Neural cell (in vitro differentiated cells): Measurements from ENCODE around the gene MMP24.
"Not testable (repeated sequence)": the region's sequence is repeated elsewhere in the genome, so short reads cannot be mapped to it uniquely, and the experiment has no call there.

Source experiments
- CTCF ChIP-seq: fragments of 450-650 bp; IDR thresholded peaks from 2 replicates; pipeline ENCODE4 v1.5.1; 2014; ENCODE audit warnings: antibody characterized with exemption, mild to moderate bottlenecking, moderate library complexity; ENCODE audit not compliant: poor library complexity, severe bottlenecking
- EZH2 ChIP-seq: fragments of 200-600, 300-800 bp; shearing (Covaris generic), sonication (generic); IDR thresholded peaks from 2 replicates; pipeline ENCODE4 v1.6.1; 2014; ENCODE audit warnings: antibody characterized with exemption, low read length, borderline replicate concordance, mild to moderate bottlenecking; ENCODE audit not compliant: insufficient read depth, poor library complexity, severe bottlenecking

- not testable (repeated sequence) for TF ChIP-seq CTCF, EZH2
Measured at GRCh38 chr20:35315632-35316020, 89.1 kb downstream of the MMP24 start.
